Right lobe of liver (tissue), 6 donors: Measurements from ENCODE around the gene PDE7B. TPM values are rescaled to one million over a fixed set of nuclear protein-coding genes. Genes with fewer than 3 reads are reported as not detected.

Experiments
- ATAC-seq, 4 donors: fragments of 200-7000 bp; cut with Tn5 transposase; one replicate each; pipeline ENCODE4 v1.9.1; 2020; ENCODE audit warnings: mild to moderate bottlenecking in 4 of 4, moderate library complexity in 4 of 4
- DNase-seq, 3 donors: peaks; one replicate each; pipeline ENCODE4 v3.0.0-alpha.2; 2020
- H3K27ac ChIP-seq, 3 donors: fragments of 200-600 bp; one replicate each; pipeline ENCODE4 v1.8.0; 2022
- H3K27me3 ChIP-seq, 2 donors: fragments of 200-600 bp; one replicate each; pipeline ENCODE4 v1.8.0; 2022
- H3K36me3 ChIP-seq, 4 donors: fragments of 200-600 bp; sonication (generic) in 1 of 4; one replicate each; pipeline versions ENCODE4 v1.5.1 to v1.8.0; 2017 to 2022; ENCODE audit warnings: control low read depth in 1 of 4
- H3K4me1 ChIP-seq, 4 donors: fragments of 200-600 bp; sonication (generic) in 1 of 4; one replicate each; pipeline versions ENCODE4 v1.5.1 to v1.8.0; 2017 to 2022; ENCODE audit warnings: control low read depth in 1 of 4
- H3K4me3 ChIP-seq, 3 donors: fragments of 200-600 bp; one replicate each; pipeline ENCODE4 v1.8.0; 2022
- H3K9me3 ChIP-seq, 4 donors: fragments of 200-600 bp; sonication (generic) in 1 of 4; one replicate each; pipeline versions ENCODE4 v1.5.1 to v1.8.0; 2017 to 2022; ENCODE audit warnings: control low read depth in 1 of 4
- CTCF ChIP-seq, 4 donors: fragments of 200-600 bp in 3 of 4; fragments of 450-650 bp in 1 of 4; IDR thresholded peaks; one replicate each; pipeline versions ENCODE4 v1.5.1 to v1.8.0; 2016 to 2022; ENCODE audit warnings: antibody characterized with exemption in 4 of 4, mild to moderate bottlenecking in 2 of 4
- POLR2A ChIP-seq: fragments of 450-650 bp; IDR thresholded peaks from one replicate; pipeline ENCODE4 v1.6.1; 2017; ENCODE audit warnings: antibody characterized with exemption, mild to moderate bottlenecking
- WGBS: methylation state at CpG from one replicate; pipeline ENCODE4 v1.1.6; 2018; ENCODE audit warnings: low coverage, low lambda C conversion rate; ENCODE audit not compliant: insufficient coverage; ENCODE audit errors: missing lambda C conversion rate; 5-methylcytosine and 5-hydroxymethylcytosine counted together
- intact Hi-C, 2 donors: fragments of 100-400 bp; cut with DNase I; formaldehyde crosslinking; loops; one replicate each; pipeline versions ENCODE4 v1.11.2 to v1.14.1; 2022
- total RNA-seq, 6 experiments: library from RNA; depleted of rRNA in 2 of 6; stranded (reverse); fragments of >200 nt in 2 of 6; fragmentation: NEBNext Ultra II Directional in 3 of 6; extraction: Animal tissue kit (Norgen Biotek cat#: 25700) in 3 of 6; gene quantifications; one replicate each; pipeline versions ENCODE4 v1.1.0 to v1.2.4, GENCODE V29; 2016 to 2023
- donor health status: DM: no; HTN: yes; CAD: no.
- donor health status: DM: no; HTN: no; CAD: no.
- donor health status: DM: no; HTN: no; CAD: no.
- donor health status: DM: no; HTN: yes; CAD: no.
- donor health status: DM: no; HTN: yes; CAD: no.

The PDE7B gene
- total RNA-seq, 6 experiments from 2014 or later = 1.1 to 5.1 (median 1.9) TPM

- Histone ChIP-seq H3K36me3 (no peaks in the 10 kb centered on the region), H3K4me3 (no peak overlapping the region), H3K4me1 (no peaks in the 10 kb centered on the region), H3K27me3 (no peaks in the 10 kb centered on the region), H3K27ac (no peak overlapping the region), H3K9me3 (no peaks in the 10 kb centered on the region)
- ATAC-seq (no peak), DNase-seq (no peak)
- 62% methylated on average over 3 of the region's 3 CpGs for WGBS
- TF ChIP-seq POLR2A (no peak), CTCF (IDR thresholded peaks at IDR 0.05) (no peak)
- intact Hi-C loops = no loop called here
Measured at GRCh38 chr6:135946674-135947073, 95.2 kb downstream of the PDE7B start.

- TF ChIP-seq CTCF (IDR thresholded peaks at IDR 0.05) (no peak), POLR2A (no peak)
- WGBS = 54% methylated on average over 7 of the region's 7 CpGs
Measured at GRCh38 chr6:135950669-135951068, 99.2 kb downstream of the PDE7B start.

GRCh38 chr6:135951169-135951568 lies 99.7 kb downstream of the PDE7B start:
- intact Hi-C loops = no loop called here
- Histone ChIP-seq H3K27ac (no peak overlapping the region), H3K36me3 (no peaks in the 10 kb centered on the region), H3K4me1 (no peaks in the 10 kb centered on the region), H3K27me3 (no peaks in the 10 kb centered on the region), H3K4me3 (no peak overlapping the region), H3K9me3 (no peaks in the 10 kb centered on the region)
- 75% methylated on average over 1 of the region's 1 CpG for WGBS
- no peak for DNase-seq
- TF ChIP-seq CTCF (IDR thresholded peaks at IDR 0.05) (no peak), POLR2A (no peak)
- no peak for ATAC-seq

More at GRCh38 chr6:135950669-135951068, 99.2 kb downstream of the PDE7B start:
- Histone ChIP-seq H3K27ac (no peak overlapping the region), H3K4me1 (no peaks in the 10 kb centered on the region), H3K27me3 (no peaks in the 10 kb centered on the region), H3K36me3 (no peaks in the 10 kb centered on the region), H3K4me3 (no peak overlapping the region), H3K9me3 (no peaks in the 10 kb centered on the region)
- intact Hi-C loops = no loop called here
- DNase-seq (no peak), ATAC-seq (no peak)

GRCh38 chr6:135953818-135954217 lies 102.3 kb downstream of the PDE7B start:
- no peak overlapping the region for H3K27ac ChIP-seq
- H3K36me3 ChIP-seq = no peaks in the 10 kb centered on the region
- DNase-seq (no peak), ATAC-seq (no peak)
- no peaks in the 10 kb centered on the region for H3K4me1 ChIP-seq
- intact Hi-C loops = no loop called here
- no peak overlapping the region for H3K4me3 ChIP-seq
- 56% methylated on average over 5 of the region's 5 CpGs for WGBS
- no peaks in the 10 kb centered on the region for H3K27me3 ChIP-seq
- no peaks in the 10 kb centered on the region for H3K9me3 ChIP-seq
- TF ChIP-seq POLR2A = no peak

- Histone ChIP-seq H3K27me3 (no peaks in the 10 kb centered on the region), H3K36me3 (no peaks in the 10 kb centered on the region), H3K9me3 (no peaks in the 10 kb centered on the region), H3K27ac (no peak overlapping the region), H3K4me1 (no peaks in the 10 kb centered on the region), H3K4me3 (no peak overlapping the region)
- TF ChIP-seq CTCF (IDR thresholded peaks at IDR 0.05) (no peak), POLR2A (no peak)
- intact Hi-C loops = no loop called here
- ATAC-seq (no peak), DNase-seq (no peak)
- WGBS = 42% methylated on average over 3 of the region's 3 CpGs
Measured at GRCh38 chr6:135955099-135955498, 103.6 kb downstream of the PDE7B start.
